Suprapubic skin (tissue), 3 donors: Measurements from ENCODE around the gene CD48.

ENCODE experiments used
- CTCF ChIP-seq, 2 donors: fragments of 200-600 bp in 1 of 2; fragments of 450-650 bp in 1 of 2; sonication (generic) in 1 of 2; IDR thresholded peaks; one replicate each; pipeline ENCODE4 v1.5.1; 2016 to 2019; ENCODE audit warnings: antibody characterized with exemption in 2 of 2, mild to moderate bottlenecking in 1 of 2, moderate library complexity in 1 of 2
- POLR2A ChIP-seq, 2 donors: fragments of 450-650 bp; IDR thresholded peaks; one replicate each; pipeline ENCODE4 v1.6.1; 2017; ENCODE audit warnings: antibody characterized with exemption in 2 of 2, mild to moderate bottlenecking in 2 of 2, moderate library complexity in 2 of 2

- TF ChIP-seq CTCF (IDR thresholded peaks at IDR 0.05), result no peak
- TF ChIP-seq POLR2A (IDR thresholded peaks at IDR 0.05), result no peak
These were observed 22.7 kb upstream of the CD48 start for GRCh38 chr1:160734301-160734700.
